A549 (cell line): ENCODE data around the gene MRPL55.

Source experiments
- CHD2 ChIP-seq: fragments of 150-350 bp; IDR thresholded peaks from 2 replicates; pipeline ENCODE4 v1.6.1; 2014; ENCODE audit warnings: low read length; ENCODE audit not compliant: partially characterized antibody
- RAD21 ChIP-seq, 2 experiments: fragments of >200 bp in 1 of 2; sonication (Bioruptor Twin) in 1 of 2; formaldehyde crosslinking in 1 of 2; IDR thresholded peaks in 1 of 2; conservative IDR thresholded peaks in 1 of 2; 2 replicates in 1 of 2; 3 replicates in 1 of 2; pipeline ENCODE4 v1.6.1; 2012 to 2018; ENCODE audit warnings: inconsistent platforms in 1 of 2

DNA sequence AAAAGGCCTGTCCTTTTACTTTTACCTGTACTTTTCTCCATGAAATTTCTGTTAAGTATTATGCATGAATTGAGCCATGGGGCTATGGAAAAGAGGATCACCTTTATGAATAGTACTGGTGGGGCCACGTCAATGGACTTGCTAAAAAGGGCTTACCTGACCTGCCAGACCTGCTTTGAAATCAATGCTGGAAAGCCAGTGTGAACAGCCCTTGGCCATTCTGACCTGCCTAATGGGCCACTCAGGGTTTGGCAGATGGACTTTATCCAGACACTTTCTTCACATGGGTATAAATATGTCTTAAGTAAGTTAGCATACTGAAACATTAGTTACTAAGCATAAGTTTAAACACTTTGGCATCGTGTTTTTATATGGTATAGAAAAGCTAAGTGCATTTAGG lies 22.7 kb upstream of the MRPL55 start:
- TF ChIP-seq RAD21 (conservative IDR thresholded peaks at IDR 0.05 in 1 of 2, IDR thresholded peaks at IDR 0.05 in 1 of 2) (no peak), CHD2 (no peak)
